ENCODE measurements around the gene SPOCK2. TPM values are rescaled to one million over a fixed set of nuclear protein-coding genes. Genes with fewer than 3 reads are reported as not detected.

The SPOCK2 gene
- total RNA-seq, 4 donors from 2014 or later, result 3.4 to 6.7 (median 5.3) TPM

GRCh38 chr10:72061930-72062329, 26.4 kb downstream of the SPOCK2 start:
- TF ChIP-seq POLR2A (IDR thresholded peaks at IDR 0.05), result no peak
- TF ChIP-seq CTCF (IDR thresholded peaks at IDR 0.05 in 4 of 5, conservative IDR thresholded peaks at IDR 0.05 in 1 of 5), result no peak
- DNase-seq (no peak), ATAC-seq (no peak)
- no peaks in the 10 kb centered on the region for H3K36me3 ChIP-seq
- intact Hi-C loops (cut with DNase I; ENCODE audit: low total_unique reads) (no loop called here), in situ Hi-C loops (cut with MboI; ENCODE audit: low sequenced_read_pairs in 4 of 4) (no loop called here)
- no peaks in the 10 kb centered on the region for H3K27me3 ChIP-seq
- H3K27ac ChIP-seq, result no peak overlapping the region
- H3K9me3 ChIP-seq, result no peaks in the 10 kb centered on the region
- no peak overlapping the region for H3K4me3 ChIP-seq
- H3K4me1 ChIP-seq, result peaks cover 0 to under 1% of the 10 kb centered on the region in 2 donors

- ATAC-seq (no peak), DNase-seq (no peak)
- H3K36me3 ChIP-seq, result no peaks in the 10 kb centered on the region
- no peaks in the 10 kb centered on the region for H3K27me3 ChIP-seq
- H3K4me3 ChIP-seq, result no peak overlapping the region
- in situ Hi-C loops (cut with MboI; ENCODE audit: low sequenced_read_pairs in 4 of 4) (no loop called here), intact Hi-C loops (cut with DNase I; ENCODE audit: low total_unique reads) (no loop called here)
- H3K27ac ChIP-seq, result no peak overlapping the region
- H3K4me1 ChIP-seq, result no peaks in the 10 kb centered on the region
- H3K9me3 ChIP-seq, result no peaks in the 10 kb centered on the region
- TF ChIP-seq CTCF (IDR thresholded peaks at IDR 0.05 in 4 of 5, conservative IDR thresholded peaks at IDR 0.05 in 1 of 5) (no peak), POLR2A (IDR thresholded peaks at IDR 0.05) (no peak)
These were observed 26.9 kb downstream of the SPOCK2 start for GRCh38 chr10:72061491-72061890.

GRCh38 chr10:72059843-72060822, 28.2 kb downstream of the SPOCK2 start:
- H3K27ac ChIP-seq, result no peak overlapping the region
- H3K4me1 ChIP-seq, result peaks cover 0 to 4% of the 10 kb centered on the region in 2 donors
- in situ Hi-C loops (cut with MboI; ENCODE audit: low sequenced_read_pairs in 4 of 4) (no loop called here), intact Hi-C loops (cut with DNase I; ENCODE audit: low total_unique reads) (no loop called here)
- no peaks in the 10 kb centered on the region for H3K27me3 ChIP-seq
- H3K36me3 ChIP-seq, result no peaks in the 10 kb centered on the region
- no peaks in the 10 kb centered on the region for H3K9me3 ChIP-seq
- DNase-seq, result no peak
- ATAC-seq, result no peak
- H3K4me3 ChIP-seq, result no peak overlapping the region
- TF ChIP-seq CTCF (IDR thresholded peaks at IDR 0.05 in 4 of 5, conservative IDR thresholded peaks at IDR 0.05 in 1 of 5) (no peak), POLR2A (IDR thresholded peaks at IDR 0.05) (no peak)

DNA sequence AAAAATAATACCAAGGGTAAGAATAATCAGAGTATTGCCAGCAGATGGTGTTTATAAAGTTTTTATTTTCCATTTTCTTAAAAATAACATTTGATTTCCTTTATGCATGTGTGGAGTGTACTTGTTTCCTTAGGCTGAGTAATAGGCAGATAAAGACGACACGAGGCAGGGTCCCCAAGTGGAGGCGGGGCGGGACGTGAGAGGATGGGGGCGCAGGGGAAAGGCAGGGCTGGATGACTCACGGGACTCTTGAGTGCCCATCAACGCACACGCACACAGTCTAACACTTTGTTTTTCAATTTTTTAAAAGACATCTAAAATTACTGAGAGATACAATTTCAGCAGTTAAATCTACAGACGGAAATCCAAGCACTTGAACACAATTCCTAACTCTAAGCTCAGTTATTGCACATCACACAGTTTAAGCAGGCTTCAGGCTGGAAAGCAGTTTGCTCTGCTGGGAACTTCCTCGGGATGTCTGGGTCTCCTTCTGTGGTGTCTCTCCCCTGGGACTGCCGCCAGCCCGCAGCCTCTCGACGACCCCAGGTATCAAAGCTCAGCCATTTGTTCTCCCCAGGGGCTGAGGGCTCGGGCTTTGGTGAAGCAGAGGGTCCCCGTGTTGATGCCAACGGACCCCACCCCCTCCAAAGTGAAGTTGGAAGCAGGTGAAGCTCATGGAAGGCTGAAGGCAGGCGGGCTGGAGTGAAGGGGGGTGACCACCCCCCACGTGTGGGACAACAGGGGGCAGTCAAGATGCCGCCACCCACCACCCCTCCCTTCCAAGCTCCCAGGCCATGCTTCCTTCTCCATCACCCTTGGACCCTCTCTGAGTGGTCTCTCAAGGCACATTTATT, 29.1 kb downstream of the SPOCK2 start:
- Histone ChIP-seq H3K36me3 (no peaks in the 10 kb centered on the region), H3K27ac (no peak overlapping the region), H3K9me3 (no peaks in the 10 kb centered on the region), H3K4me1 (peaks cover 0 to 4% of the 10 kb centered on the region in 2 donors), H3K4me3 (no peak overlapping the region), H3K27me3 (no peaks in the 10 kb centered on the region)
- intact Hi-C loops (cut with DNase I; ENCODE audit: low total_unique reads) (no loop called here), in situ Hi-C loops (cut with MboI; ENCODE audit: low sequenced_read_pairs in 4 of 4) (no loop called here)
- TF ChIP-seq POLR2A (IDR thresholded peaks at IDR 0.05) (no peak), CTCF (IDR thresholded peaks at IDR 0.05 in 4 of 5, conservative IDR thresholded peaks at IDR 0.05 in 1 of 5) (no peak)
- DNase-seq, result no peak
- ATAC-seq, result no peak

Data from gastrocnemius medialis (tissue), 4 donors.